Neutrophil (primary cell): ENCODE results near the gene CNTN5.

Experiments used
- H3K27ac ChIP-seq: fragments of 200-600 bp; sonication (generic); 2 replicates; pipeline ENCODE4 v1.5.1; 2016; ENCODE audit warnings: mild to moderate bottlenecking, moderate library complexity
- H3K27me3 ChIP-seq: fragments of 200-600 bp; sonication (generic); 2 replicates; pipeline ENCODE4 v1.6.0; 2016; ENCODE audit warnings: mild to moderate bottlenecking
- H3K36me3 ChIP-seq: fragments of 200-600 bp; sonication (generic); 2 replicates; pipeline ENCODE4 v1.5.1; 2017
- H3K4me1 ChIP-seq, 2 experiments: fragments of 200-600 bp in 1 of 2; sonication (generic) in 1 of 2; 1 replicate in 1 of 2; 2 replicates in 1 of 2; pipeline versions ENCODE4 v1.5.1 to v1.6.1; 2013 to 2016; ENCODE audit warnings: low read depth in 1 of 2, low read length in 1 of 2, mild to moderate bottlenecking in 1 of 2, moderate library complexity in 1 of 2; ENCODE audit not compliant: control insufficient read depth in 1 of 2, insufficient read depth in 1 of 2
- H3K4me3 ChIP-seq, 2 experiments: fragments of 200-600 bp in 1 of 2; sonication (generic) in 1 of 2; 1 replicate in 1 of 2; 2 replicates in 1 of 2; pipeline ENCODE4 v1.5.1; 2013 to 2016; ENCODE audit warnings: low read depth in 1 of 2, low read length in 1 of 2, mild to moderate bottlenecking in 1 of 2, moderate library complexity in 1 of 2
- H3K9me3 ChIP-seq: fragments of 200-600 bp; sonication (generic); 2 replicates; pipeline ENCODE4 v1.5.1; 2016
- TF ChIP-seq, protein P1 (sequence below): fragments of 200-600 bp; sonication (generic); IDR thresholded peaks from 2 replicates; pipeline ENCODE4 v1.5.1; 2016; ENCODE audit warnings: antibody characterized with exemption

The CNTN5 gene

GRCh38 chr11:100141201-100141600 is 1120.5 kb downstream of the CNTN5 start:
- TF ChIP-seq, protein P1, sequence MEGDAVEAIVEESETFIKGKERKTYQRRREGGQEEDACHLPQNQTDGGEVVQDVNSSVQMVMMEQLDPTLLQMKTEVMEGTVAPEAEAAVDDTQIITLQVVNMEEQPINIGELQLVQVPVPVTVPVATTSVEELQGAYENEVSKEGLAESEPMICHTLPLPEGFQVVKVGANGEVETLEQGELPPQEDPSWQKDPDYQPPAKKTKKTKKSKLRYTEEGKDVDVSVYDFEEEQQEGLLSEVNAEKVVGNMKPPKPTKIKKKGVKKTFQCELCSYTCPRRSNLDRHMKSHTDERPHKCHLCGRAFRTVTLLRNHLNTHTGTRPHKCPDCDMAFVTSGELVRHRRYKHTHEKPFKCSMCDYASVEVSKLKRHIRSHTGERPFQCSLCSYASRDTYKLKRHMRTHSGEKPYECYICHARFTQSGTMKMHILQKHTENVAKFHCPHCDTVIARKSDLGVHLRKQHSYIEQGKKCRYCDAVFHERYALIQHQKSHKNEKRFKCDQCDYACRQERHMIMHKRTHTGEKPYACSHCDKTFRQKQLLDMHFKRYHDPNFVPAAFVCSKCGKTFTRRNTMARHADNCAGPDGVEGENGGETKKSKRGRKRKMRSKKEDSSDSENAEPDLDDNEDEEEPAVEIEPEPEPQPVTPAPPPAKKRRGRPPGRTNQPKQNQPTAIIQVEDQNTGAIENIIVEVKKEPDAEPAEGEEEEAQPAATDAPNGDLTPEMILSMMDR, result no peak
- H3K36me3 ChIP-seq, result no peaks in the 10 kb centered on the region

DNA sequence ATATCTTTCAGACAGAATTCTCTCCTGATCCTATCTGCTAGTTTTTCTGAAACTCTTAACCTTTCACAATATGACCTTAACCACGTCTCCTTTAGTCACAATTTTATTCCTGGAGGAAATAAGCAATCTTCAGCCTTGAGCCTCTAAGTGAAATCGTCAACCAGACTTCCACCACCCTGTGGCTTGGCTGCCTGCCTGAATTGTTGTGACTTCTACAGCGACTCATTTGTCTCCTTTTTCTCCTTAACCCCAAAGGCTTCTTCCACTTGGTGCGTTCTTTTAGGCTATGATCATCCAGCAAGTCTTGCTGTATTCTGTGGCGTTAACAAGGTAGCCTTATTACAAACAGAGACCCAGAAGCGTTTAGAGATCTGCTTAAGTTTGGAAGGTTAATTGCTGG is 1131.2 kb downstream of the CNTN5 start:
- TF ChIP-seq, protein P1, result no peak
- Histone ChIP-seq H3K4me3 (no peak overlapping the region), H3K27ac (no peak overlapping the region), H3K4me1 (no peaks in the 10 kb centered on the region), H3K36me3 (no peaks in the 10 kb centered on the region), H3K9me3 (no peaks in the 10 kb centered on the region), H3K27me3 (no peaks in the 10 kb centered on the region)

More at GRCh38 chr11:100141201-100141600, 1120.5 kb downstream of the CNTN5 start:
- Histone ChIP-seq H3K9me3 (no peaks in the 10 kb centered on the region), H3K27ac (no peak overlapping the region), H3K27me3 (no peaks in the 10 kb centered on the region), H3K4me3 (no peak overlapping the region), H3K4me1 (no peaks in the 10 kb centered on the region)

- no peak overlapping the region for H3K27ac ChIP-seq
- H3K4me3 ChIP-seq, result no peak overlapping the region
- H3K9me3 ChIP-seq, result no peaks in the 10 kb centered on the region
- no peaks in the 10 kb centered on the region for H3K36me3 ChIP-seq
- H3K27me3 ChIP-seq, result no peaks in the 10 kb centered on the region
- TF ChIP-seq, protein P1, result no peak
- no peaks in the 10 kb centered on the region for H3K4me1 ChIP-seq
These were observed 1132.0 kb downstream of the CNTN5 start for GRCh38 chr11:100152766-100153165.

GRCh38 chr11:100163471-100163870 is 1142.7 kb downstream of the CNTN5 start:
- H3K4me1 ChIP-seq, result no peaks in the 10 kb centered on the region
- no peaks in the 10 kb centered on the region for H3K9me3 ChIP-seq
- no peaks in the 10 kb centered on the region for H3K27me3 ChIP-seq
- TF ChIP-seq, protein P1, result no peak
- H3K27ac ChIP-seq, result no peak overlapping the region
- no peaks in the 10 kb centered on the region for H3K36me3 ChIP-seq
- H3K4me3 ChIP-seq, result no peak overlapping the region

DNA sequence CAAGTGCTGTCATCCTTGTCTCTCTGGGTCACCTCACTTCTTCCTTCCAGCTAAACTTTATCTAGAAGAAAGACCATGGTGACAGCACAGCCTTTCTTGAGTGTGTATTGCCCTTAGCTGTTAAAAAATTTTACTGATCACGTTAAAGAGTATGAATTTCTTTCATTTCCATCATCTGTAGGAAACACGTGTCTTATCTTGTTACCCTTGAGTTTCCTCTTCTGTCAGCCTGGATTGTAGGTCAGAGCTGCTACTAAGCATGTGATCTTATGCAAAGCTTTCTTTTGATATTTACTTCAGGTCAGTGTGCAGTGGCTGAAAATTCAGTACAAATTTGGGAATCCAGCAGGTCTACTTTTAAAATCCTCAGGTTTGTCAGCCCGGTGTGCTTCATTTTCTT is 1154.1 kb downstream of the CNTN5 start:
- Histone ChIP-seq H3K4me3 (no peak overlapping the region), H3K4me1 (no peaks in the 10 kb centered on the region), H3K27ac (no peak overlapping the region), H3K36me3 (no peaks in the 10 kb centered on the region), H3K27me3 (no peaks in the 10 kb centered on the region), H3K9me3 (no peaks in the 10 kb centered on the region)
- TF ChIP-seq, protein P1, result no peak

GRCh38 chr11:100176456-100176855 is 1155.7 kb downstream of the CNTN5 start:
- TF ChIP-seq, protein P1, result no peak
- Histone ChIP-seq H3K9me3 (no peaks in the 10 kb centered on the region), H3K27me3 (no peaks in the 10 kb centered on the region), H3K36me3 (no peaks in the 10 kb centered on the region), H3K4me1 (no peaks in the 10 kb centered on the region), H3K27ac (no peak overlapping the region), H3K4me3 (no peak overlapping the region)
